Measurements from ENCODE around the gene DMBT1. TPM values are rescaled to one million over a fixed set of nuclear protein-coding genes. Genes with fewer than 3 reads are reported as not detected.

The DMBT1 gene
- total and polyA plus RNA-seq, 9 donors, result 0.03 to 0.46 (median 0.10) TPM; not detected in 2

- Histone ChIP-seq H3K9me3 (no peaks in the 10 kb centered on the region), H3K27me3 (no peaks in the 10 kb centered on the region), H3K4me1 (ENCODE audit: insufficient read depth) (no peaks in the 10 kb centered on the region), H3K36me3 (no peaks in the 10 kb centered on the region), H3K4me3 (no peak overlapping the region), H3K27ac (no peak overlapping the region)
- WGBS, 3 donors, result 79 to 84% (median 81%) methylated on average over 9 of the region's 9 CpGs
- intact Hi-C loops (cut with DNase I), result no loop called here
- no peak for DNase-seq
- TF ChIP-seq POLR2A (IDR thresholded peaks at IDR 0.05) (no peak), CTCF (IDR thresholded peaks at IDR 0.05) (no peak), EP300 (IDR thresholded peaks at IDR 0.05) (no peak)
Measured at GRCh38 chr10:122655524-122656307, 95.2 kb downstream of the DMBT1 start.

DNA sequence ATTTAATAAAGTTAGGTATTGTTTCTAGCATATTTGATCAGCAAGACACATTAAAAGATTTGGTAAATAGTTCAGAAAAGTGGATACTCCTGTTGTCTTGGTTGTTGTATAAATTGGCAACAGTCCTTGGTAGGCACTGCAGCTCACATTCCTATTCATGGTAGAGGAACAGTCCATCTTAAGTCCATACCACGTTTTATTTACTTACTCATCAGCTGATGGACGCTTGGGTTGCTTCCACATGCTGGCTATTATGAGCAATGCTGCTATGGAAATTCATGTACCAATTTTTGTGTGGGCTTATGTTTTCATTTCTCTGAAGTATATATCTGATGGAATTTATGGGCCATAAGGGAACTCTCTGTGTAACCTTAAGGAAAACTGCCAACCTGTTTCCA, 95.8 kb downstream of the DMBT1 start:
- H3K27me3 ChIP-seq, result no peaks in the 10 kb centered on the region
- H3K36me3 ChIP-seq, result no peaks in the 10 kb centered on the region
- 42 to 66% (median 54%) methylated on average over 2 of the region's 2 CpGs for WGBS, 3 donors
- intact Hi-C loops (cut with DNase I), result no loop called here
- no peaks in the 10 kb centered on the region for H3K9me3 ChIP-seq
- H3K27ac ChIP-seq, result no peak overlapping the region
- TF ChIP-seq CTCF (IDR thresholded peaks at IDR 0.05) (no peak), POLR2A (IDR thresholded peaks at IDR 0.05) (no peak), EP300 (IDR thresholded peaks at IDR 0.05) (no peak)
- H3K4me1 ChIP-seq (ENCODE audit: insufficient read depth), result no peaks in the 10 kb centered on the region
- H3K4me3 ChIP-seq, result no peak overlapping the region
- DNase-seq, result no peak

GRCh38 chr10:122656741-122657140, 96.2 kb downstream of the DMBT1 start:
- Histone ChIP-seq H3K27me3 (no peaks in the 10 kb centered on the region), H3K36me3 (no peaks in the 10 kb centered on the region), H3K27ac (no peak overlapping the region), H3K4me3 (no peak overlapping the region), H3K9me3 (no peaks in the 10 kb centered on the region), H3K4me1 (ENCODE audit: insufficient read depth) (no peaks in the 10 kb centered on the region)
- TF ChIP-seq CTCF (IDR thresholded peaks at IDR 0.05) (no peak), POLR2A (IDR thresholded peaks at IDR 0.05) (no peak), EP300 (IDR thresholded peaks at IDR 0.05) (no peak)
- intact Hi-C loops (cut with DNase I), result no loop called here
- no peak for DNase-seq
- 79 to 83% (median 80%) methylated on average over 5 of the region's 5 CpGs for WGBS, 3 donors

DNA sequence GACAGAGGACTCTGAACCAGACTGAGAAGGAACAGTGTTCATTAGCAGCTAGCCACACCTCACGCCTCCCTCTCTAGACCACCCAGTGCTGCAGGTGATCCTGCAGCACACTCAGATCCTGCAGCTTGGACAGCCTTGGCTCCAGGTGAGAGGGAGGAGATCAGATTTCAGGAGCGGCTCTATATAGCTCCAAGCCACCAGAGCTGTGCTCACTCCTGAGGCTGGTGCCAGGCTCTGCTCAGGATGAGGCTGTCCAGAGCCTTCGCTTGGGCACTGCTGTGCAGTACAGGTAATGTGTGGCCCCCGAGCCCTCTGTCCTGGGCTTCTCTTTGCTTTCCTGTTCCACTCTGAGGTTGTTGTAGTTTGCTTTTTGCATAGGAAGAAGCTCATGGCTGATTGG, 96.7 kb downstream of the DMBT1 start:
- DNase-seq, result no peak
- no peak overlapping the region for H3K27ac ChIP-seq

More for the DNA sequence above, 96.7 kb downstream of the DMBT1 start:
- Histone ChIP-seq H3K9me3 (no peaks in the 10 kb centered on the region), H3K36me3 (no peaks in the 10 kb centered on the region), H3K27me3 (no peaks in the 10 kb centered on the region), H3K4me1 (ENCODE audit: insufficient read depth) (no peaks in the 10 kb centered on the region), H3K4me3 (no peak overlapping the region)
- 67 to 69% (median 69%) methylated on average over 4 of the region's 4 CpGs for WGBS, 3 donors
- TF ChIP-seq CTCF (IDR thresholded peaks at IDR 0.05), result no peak
- no peak for TF ChIP-seq EP300 (IDR thresholded peaks at IDR 0.05)
- TF ChIP-seq POLR2A (IDR thresholded peaks at IDR 0.05), result no peak
- intact Hi-C loops (cut with DNase I), result no loop called here
